Measurements from ENCODE around the gene PRKG1. TPM values are rescaled to one million over a fixed set of nuclear protein-coding genes. Genes with fewer than 3 reads are reported as not detected.
A peak's percentile ranks its signal among the peaks of the same experiment; 100 is the strongest.
"Not testable (repeated sequence)": the region's sequence is repeated elsewhere in the genome, so short reads cannot be mapped to it uniquely, and the experiment has no call there.

The PRKG1 gene
- total RNA-seq, 8 experiments from 2014 or later: 5.6 to 40.7 (median 6.6) TPM

- peak in 7 of 8 experiments; percentile 32 to 72 (median 44) for ATAC-seq (replicated peaks in 6 of 8)
- Histone ChIP-seq H3K27ac (no peak overlapping the region), H3K4me3 (no peak overlapping the region), H3K4me1 (replicated peaks in 1 of 2) (peaks cover 5 to 7% of the 10 kb centered on the region in 2 donors)
- in situ Hi-C loops (cut with MboI; ENCODE audit: low pct_unique_long_range_greater_than_20kb in 2 of 9, low sequenced_read_pairs in 9 of 9, unreplicated experiment in 9 of 9): no loop called here
- WGBS, 10 experiments: 12 to 86% (median 50%) methylated on average over 1 to 6 of the region's 6 CpGs; no CpG with 5 or more reads in 1 of the 10 experiments
These were observed 668.9 kb downstream of the PRKG1 start for GRCh38 chr10:51743146-51743545.

GRCh38 chr10:51744235-51745000, 670.1 kb downstream of the PRKG1 start:
- in situ Hi-C loops (cut with MboI; ENCODE audit: low pct_unique_long_range_greater_than_20kb in 2 of 9, low sequenced_read_pairs in 9 of 9, unreplicated experiment in 9 of 9): no loop called here
- Histone ChIP-seq H3K27ac (no peak overlapping the region), H3K4me3 (no peak overlapping the region), H3K4me1 (replicated peaks in 1 of 2) (peaks cover 5 to 7% of the 10 kb centered on the region in 2 donors)
- peak in 5 of 8 experiments; percentile 49 to 76 (median 62) for ATAC-seq (replicated peaks in 6 of 8)
- WGBS, 10 experiments: 55 to 93% (median 82%) methylated on average over 1 to 6 of the region's 6 CpGs

GRCh38 chr10:51745397-51745796, 671.1 kb downstream of the PRKG1 start:
- 0 to 100% (median 43%) methylated on average over 1 to 2 of the region's 2 CpGs; no CpG with 5 or more reads in 3 of the 10 experiments for WGBS, 10 experiments
- peak in 2 of 8 experiments; percentile 39 to 94 for ATAC-seq (replicated peaks in 6 of 8)
- in situ Hi-C loops (cut with MboI; ENCODE audit: low pct_unique_long_range_greater_than_20kb in 2 of 9, low sequenced_read_pairs in 9 of 9, unreplicated experiment in 9 of 9): no loop called here
- Histone ChIP-seq H3K4me1 (replicated peaks in 1 of 2) (peaks cover 4 to 5% of the 10 kb centered on the region in 2 donors), H3K4me3 (no peak overlapping the region), H3K27ac (no peak overlapping the region)

GRCh38 chr10:51747216-51747615, 672.9 kb downstream of the PRKG1 start:
- H3K27ac ChIP-seq: no peak overlapping the region

GRCh38 chr10:51748959-51749358, 674.7 kb downstream of the PRKG1 start:
- in situ Hi-C loops (cut with MboI; ENCODE audit: low pct_unique_long_range_greater_than_20kb in 2 of 9, low sequenced_read_pairs in 9 of 9, unreplicated experiment in 9 of 9): no loop called here
- peaks cover 0 to 2% of the 10 kb centered on the region in 2 donors for H3K4me1 ChIP-seq (replicated peaks in 1 of 2)
- ATAC-seq (replicated peaks in 6 of 8): no peak

More at GRCh38 chr10:51747216-51747615, 672.9 kb downstream of the PRKG1 start:
- H3K4me3 ChIP-seq: no peak overlapping the region
- 67 to 100% (median 100%) methylated on average over 1 of the region's 1 CpG; no CpG with 5 or more reads in 2 of the 10 experiments for WGBS, 10 experiments
- peaks cover 4 to 5% of the 10 kb centered on the region in 2 donors for H3K4me1 ChIP-seq (replicated peaks in 1 of 2)
- in situ Hi-C loops (cut with MboI; ENCODE audit: low pct_unique_long_range_greater_than_20kb in 2 of 9, low sequenced_read_pairs in 9 of 9, unreplicated experiment in 9 of 9): no loop called here
- ATAC-seq (replicated peaks in 6 of 8): no peak

GRCh38 chr10:51758366-51758765, 684.1 kb downstream of the PRKG1 start:
- 47 to 100% (median 88%) methylated on average over 1 to 2 of the region's 3 CpGs; no CpG with 5 or more reads in 1 of the 10 experiments for WGBS, 10 experiments
- H3K4me3 ChIP-seq: no peak overlapping the region
- no peak overlapping the region for H3K27ac ChIP-seq
- peaks cover 0 to 3% of the 10 kb centered on the region in 2 donors for H3K4me1 ChIP-seq (replicated peaks in 1 of 2)
- in situ Hi-C loops (cut with MboI; ENCODE audit: low pct_unique_long_range_greater_than_20kb in 2 of 9, low sequenced_read_pairs in 9 of 9, unreplicated experiment in 9 of 9): no loop called here
- no peak for ATAC-seq (replicated peaks in 6 of 8)

More at GRCh38 chr10:51748959-51749358, 674.7 kb downstream of the PRKG1 start:
- no peak overlapping the region for H3K4me3 ChIP-seq
- 20 to 100% (median 91%) methylated on average over 1 of the region's 1 CpG; no CpG with 5 or more reads in 7 of the 10 experiments for WGBS, 10 experiments
- H3K27ac ChIP-seq: no peak overlapping the region

GRCh38 chr10:51758838-51759237, 684.6 kb downstream of the PRKG1 start:
- WGBS, 10 experiments: 80 to 100% methylated on average over 1 of the region's 1 CpG; no CpG with 5 or more reads in 8 of the 10 experiments
- H3K4me1 ChIP-seq (replicated peaks in 1 of 2); H3K4me3 ChIP-seq; in situ Hi-C loops (cut with MboI; ENCODE audit: low pct_unique_long_range_greater_than_20kb in 2 of 9, low sequenced_read_pairs in 9 of 9, unreplicated experiment in 9 of 9); ATAC-seq (replicated peaks in 6 of 8); H3K27ac ChIP-seq: not testable (repeated sequence)

- in situ Hi-C loops (cut with MboI; ENCODE audit: low pct_unique_long_range_greater_than_20kb in 2 of 9, low sequenced_read_pairs in 9 of 9, unreplicated experiment in 9 of 9): no loop called here
- H3K27ac ChIP-seq: no peak overlapping the region
- H3K4me1 ChIP-seq (replicated peaks in 1 of 2): peaks cover 0 to 3% of the 10 kb centered on the region in 2 donors
- WGBS, 10 experiments: 46 to 90% (median 72%) methylated on average over 2 to 4 of the region's 4 CpGs
- H3K4me3 ChIP-seq: no peak overlapping the region
- no peak for ATAC-seq (replicated peaks in 6 of 8)
These were observed 685.7 kb downstream of the PRKG1 start for GRCh38 chr10:51759896-51760534.

- H3K27ac ChIP-seq: no peak overlapping the region
- WGBS, 10 experiments: 80 to 100% (median 96%) methylated on average over 1 to 4 of the region's 4 CpGs; no CpG with 5 or more reads in 3 of the 10 experiments
- H3K4me3 ChIP-seq: no peak overlapping the region
- no peak for ATAC-seq (replicated peaks in 6 of 8)
- peaks cover 0 to 3% of the 10 kb centered on the region in 2 donors for H3K4me1 ChIP-seq (replicated peaks in 1 of 2)
- in situ Hi-C loops (cut with MboI; ENCODE audit: low pct_unique_long_range_greater_than_20kb in 2 of 9, low sequenced_read_pairs in 9 of 9, unreplicated experiment in 9 of 9): no loop called here
These were observed 686.8 kb downstream of the PRKG1 start for GRCh38 chr10:51760864-51761640.

- Histone ChIP-seq H3K27ac (no peak overlapping the region), H3K4me1 (replicated peaks in 1 of 2) (peaks cover 0 to 3% of the 10 kb centered on the region in 2 donors), H3K4me3 (no peak overlapping the region)
- in situ Hi-C loops (cut with MboI; ENCODE audit: low pct_unique_long_range_greater_than_20kb in 2 of 9, low sequenced_read_pairs in 9 of 9, unreplicated experiment in 9 of 9): no loop called here
- no peak for ATAC-seq (replicated peaks in 6 of 8)
These were observed 689.5 kb downstream of the PRKG1 start for GRCh38 chr10:51763746-51764145.

GRCh38 chr10:51765284-51765971, 691.1 kb downstream of the PRKG1 start:
- H3K4me1 ChIP-seq (replicated peaks in 1 of 2): peaks cover 0 to 2% of the 10 kb centered on the region in 2 donors
- WGBS, 10 experiments: 17 to 100% (median 90%) methylated on average over 1 of the region's 1 CpG; no CpG with 5 or more reads in 3 of the 10 experiments
- in situ Hi-C loops (cut with MboI; ENCODE audit: low pct_unique_long_range_greater_than_20kb in 2 of 9, low sequenced_read_pairs in 9 of 9, unreplicated experiment in 9 of 9): no loop called here
- H3K4me3 ChIP-seq: no peak overlapping the region
- H3K27ac ChIP-seq: no peak overlapping the region
- ATAC-seq (replicated peaks in 6 of 8): no peak

GRCh38 chr10:51766423-51767102, 692.3 kb downstream of the PRKG1 start:
- Histone ChIP-seq H3K27ac (no peak overlapping the region), H3K4me1 (replicated peaks in 1 of 2) (no peaks in the 10 kb centered on the region), H3K4me3 (no peak overlapping the region)
- peak in 2 of 8 experiments; percentile 4 to 37 for ATAC-seq (replicated peaks in 6 of 8)
- in situ Hi-C loops (cut with MboI; ENCODE audit: low pct_unique_long_range_greater_than_20kb in 2 of 9, low sequenced_read_pairs in 9 of 9, unreplicated experiment in 9 of 9): no loop called here
- WGBS, 10 experiments: 50 to 100% (median 93%) methylated on average over 1 to 3 of the region's 3 CpGs; no CpG with 5 or more reads in 4 of the 10 experiments
